Prostate gland (tissue), 2 donors: ENCODE data around the gene SSBP3. TPM values are rescaled to one million over a fixed set of nuclear protein-coding genes. Genes with fewer than 3 reads are reported as not detected.

Source experiments
- DNase-seq: peaks from one replicate; pipeline ENCODE4 v3.0.0-alpha.2; 2019; ENCODE audit warnings: low spot score
- H3K27ac ChIP-seq, 2 donors: fragments of 200-600 bp; sonication (generic); 2 replicates each; pipeline ENCODE4 v1.5.1; 2017 to 2019
- H3K27me3 ChIP-seq: fragments of 200-600 bp; sonication (generic); replicated peaks from 2 replicates; pipeline ENCODE4 v1.5.1; 2019; ENCODE audit not compliant: insufficient read depth
- H3K36me3 ChIP-seq, 2 donors: fragments of 200-600 bp; sonication (generic); 1 replicate in 1 of 2; 2 replicates in 1 of 2; pipeline versions ENCODE4 v1.5.1 to v1.8.1; 2017 to 2019
- H3K4me1 ChIP-seq: fragments of 200-600 bp; sonication (generic); replicated peaks from 2 replicates; pipeline ENCODE4 v1.5.1; 2019
- H3K4me3 ChIP-seq, 2 donors: fragments of 200-600 bp; sonication (generic); 2 replicates each; pipeline ENCODE4 v1.5.1; 2017 to 2019
- H3K9me3 ChIP-seq: fragments of 200-600 bp; sonication (generic); 2 replicates; pipeline ENCODE4 v1.5.1; 2017
- CTCF ChIP-seq, 4 experiments: fragments of 200-600 bp in 2 of 4; fragments of 450-650 bp in 2 of 4; sonication (generic) in 2 of 4; IDR thresholded peaks; 1 replicate in 3 of 4; 2 replicates in 1 of 4; pipeline ENCODE4 v1.5.1; 2016 to 2019; ENCODE audit warnings: antibody characterized with exemption in 4 of 4, mild to moderate bottlenecking in 2 of 4, moderate library complexity in 2 of 4
- POLR2A ChIP-seq: fragments of 450-650 bp; IDR thresholded peaks from one replicate; pipeline ENCODE4 v1.6.1; 2016; ENCODE audit warnings: antibody characterized with exemption, mild to moderate bottlenecking
- POLR2AphosphoS5 ChIP-seq: sonication (generic); formaldehyde crosslinking; IDR thresholded peaks from one replicate; pipeline ENCODE4 v1.6.1; 2017; ENCODE audit warnings: antibody characterized with exemption
- WGBS: methylation state at CpG from one replicate; pipeline ENCODE4 v1.1.5; 2018; 5-methylcytosine and 5-hydroxymethylcytosine counted together
- intact Hi-C: fragments of 100-400 bp; cut with DNase I; formaldehyde crosslinking; loops from one replicate; pipeline ENCODE4 v1.14.2; 2022
- total RNA-seq, 2 donors: library from RNA; depleted of rRNA; stranded (reverse); fragments of >200 nt; gene quantifications; one replicate each; pipeline ENCODE4 v1.1.0, GENCODE V29; 2016

The SSBP3 gene
- total RNA-seq, 2 donors from 2014 or later, result 45.0 to 94.4 TPM

- H3K4me1 ChIP-seq, result peaks cover 44% of the 10 kb centered on the region
- intact Hi-C loops, result no loop called here
- peak overlapping the region; percentile 47 to 50 for H3K27ac ChIP-seq
- H3K27me3 ChIP-seq, result no peaks in the 10 kb centered on the region
- WGBS, result 19% methylated on average over 12 of the region's 12 CpGs
- H3K9me3 ChIP-seq, result no peaks in the 10 kb centered on the region
- TF ChIP-seq POLR2AphosphoS5 (peak; percentile 70), CTCF (IDR thresholded peaks at IDR 0.05) (no peak)
- DNase-seq, result peak; percentile 63
- no peaks in the 10 kb centered on the region for H3K36me3 ChIP-seq
- H3K4me3 ChIP-seq, result no peak overlapping the region
Observed at GRCh38 chr1:54290506-54291184, 115.5 kb downstream of the SSBP3 start.

GRCh38 chr1:54289712-54290233, 116.4 kb downstream of the SSBP3 start:
- WGBS, result 67% methylated on average over 6 of the region's 6 CpGs
- Histone ChIP-seq H3K4me1 (peaks cover 44% of the 10 kb centered on the region), H3K27ac (peak overlapping the region; percentile 23 to 50), H3K27me3 (no peaks in the 10 kb centered on the region), H3K36me3 (no peaks in the 10 kb centered on the region), H3K9me3 (no peaks in the 10 kb centered on the region), H3K4me3 (no peak overlapping the region)
- intact Hi-C loops, result loop anchor here (5.0 kb wide), 1 partner anchor 48 kb away; no protein-coding TSS in a partner anchor
- DNase-seq, result no peak
- TF ChIP-seq CTCF (IDR thresholded peaks at IDR 0.05), result no peak
- no peak for TF ChIP-seq POLR2AphosphoS5
- TF ChIP-seq POLR2A, result no peak

GRCh38 chr1:54287801-54288211, 118.4 kb downstream of the SSBP3 start:
- Histone ChIP-seq H3K4me3 (no peak overlapping the region), H3K27me3 (no peaks in the 10 kb centered on the region), H3K9me3 (no peaks in the 10 kb centered on the region), H3K36me3 (no peaks in the 10 kb centered on the region), H3K4me1 (peaks cover 44% of the 10 kb centered on the region), H3K27ac (peak overlapping the region; percentile 72 to 73)
- intact Hi-C loops, result loop anchor here (5.0 kb wide), 1 partner anchor 49 kb away; no protein-coding TSS in a partner anchor
- DNase-seq, result no peak
- WGBS, result 55% methylated on average over 9 of the region's 9 CpGs
- TF ChIP-seq CTCF (IDR thresholded peaks at IDR 0.05) (no peak), POLR2A (no peak), POLR2AphosphoS5 (no peak)

- peak overlapping the region; percentile 72 to 73 for H3K27ac ChIP-seq
- H3K4me3 ChIP-seq, result no peak overlapping the region
- TF ChIP-seq POLR2AphosphoS5 (peak; percentile 95), POLR2A (peak; percentile 30), CTCF (IDR thresholded peaks at IDR 0.05) (no peak)
- H3K9me3 ChIP-seq, result no peaks in the 10 kb centered on the region
- intact Hi-C loops, result loop anchor here (5.0 kb wide), 1 partner anchor 50 kb away; no protein-coding TSS in a partner anchor
- DNase-seq, result peak; percentile 87
- 0% methylated on average over 8 of the region's 8 CpGs for WGBS
- peaks cover 44% of the 10 kb centered on the region for H3K4me1 ChIP-seq
- H3K36me3 ChIP-seq, result no peaks in the 10 kb centered on the region
- no peaks in the 10 kb centered on the region for H3K27me3 ChIP-seq
Observed at GRCh38 chr1:54287176-54287650, 119.0 kb downstream of the SSBP3 start.
